H1 (cell line): Measurements from ENCODE around the gene GALNT7. TPM values are rescaled to one million over a fixed set of nuclear protein-coding genes. Genes with fewer than 3 reads are reported as not detected.

Experiments used
- CTCF ChIA-PET: fragments of 300-600 bp; sonication (Branson Sonifier 250); formaldehyde crosslinking; loops from one replicate; lab custom pipeline; 2021; ENCODE audit not compliant: partially characterized antibody; lab: Charles Lee
- POLR2A ChIA-PET: fragments of 300-600 bp; sonication (Branson Sonifier 250); formaldehyde crosslinking; loops from one replicate; lab custom pipeline; 2021; ENCODE audit warnings: inconsistent platforms; ENCODE audit not compliant: partially characterized antibody; lab: Charles Lee
- DNase-seq, 2 experiments: peaks; one replicate each; pipeline versions ENCODE4 v3.0.0 to v3.0.0-alpha.2; 2010 to 2022; ENCODE audit warnings: low spot score in 2 of 2, low read depth in 1 of 2, mixed read lengths in 1 of 2
- FAIRE-seq: peaks from 2 replicates; lab custom pipeline; 2011; peaks lifted over from hg19 to GRCh38; lab: Jason Lieb, UNC
- H2AFZ ChIP-seq: 2 replicates; pipeline ENCODE4 v1.8.1; 2012; ENCODE audit warnings: low read length, inconsistent platforms
- H2AK5ac ChIP-seq: 2 replicates; pipeline ENCODE4 v1.6.1; 2013; ENCODE audit warnings: low read depth, low read length
- H2BK120ac ChIP-seq: replicated peaks from 2 replicates; pipeline ENCODE3; 2013; ENCODE audit warnings: low read depth, low read length, inconsistent platforms
- H2BK12ac ChIP-seq: 2 replicates; pipeline ENCODE4 v1.6.1; 2013; ENCODE audit warnings: low read depth, low read length
- H2BK15ac ChIP-seq: 2 replicates; pipeline ENCODE4 v1.6.1; 2013; ENCODE audit warnings: low read length
- H2BK20ac ChIP-seq: 2 replicates; pipeline ENCODE4 v1.6.1; 2013; ENCODE audit warnings: low read length
- H2BK5ac ChIP-seq: 2 replicates; pipeline ENCODE4 v1.6.1; 2013; ENCODE audit warnings: low read depth, low read length
- H3K14ac ChIP-seq: 2 replicates; pipeline ENCODE4 v1.6.1; 2013; ENCODE audit warnings: inconsistent platforms; ENCODE audit not compliant: insufficient read length
- H3K18ac ChIP-seq: 2 replicates; pipeline ENCODE4 v1.6.1; 2013; ENCODE audit warnings: low read length; ENCODE audit errors: extremely low read depth
- H3K23ac ChIP-seq: 2 replicates; pipeline ENCODE4 v1.6.1; 2013; ENCODE audit warnings: inconsistent platforms; ENCODE audit not compliant: insufficient read length
- H3K23me2 ChIP-seq: 2 replicates; pipeline ENCODE4 v1.6.1; 2013; ENCODE audit warnings: low read depth, low read length
- H3K27ac ChIP-seq: 2 replicates; pipeline ENCODE4 v1.6.1; 2011; ENCODE audit warnings: low read depth, low read length, inconsistent platforms
- H3K27me3 ChIP-seq, 4 experiments: replicated peaks in 1 of 4; 1 replicate in 1 of 4; 2 replicates in 3 of 4; pipeline versions ENCODE4 v1.6.1 to v1.8.1; 2011 to 2013; ENCODE audit warnings: low read length in 3 of 4, mild to moderate bottlenecking in 3 of 4, inconsistent platforms in 2 of 4, mixed read lengths in 2 of 4, moderate library complexity in 1 of 4; ENCODE audit not compliant: control insufficient read depth in 3 of 4, insufficient read depth in 3 of 4; ENCODE audit errors: extremely low read depth in 1 of 4
- H3K36me3 ChIP-seq, 4 experiments: 2 replicates each; pipeline versions ENCODE4 v1.6.1 to v1.8.1; 2011 to 2013; ENCODE audit warnings: mild to moderate bottlenecking in 4 of 4, low read length in 3 of 4, moderate library complexity in 2 of 4, control low read depth in 1 of 4, inconsistent platforms in 1 of 4; ENCODE audit not compliant: insufficient read depth in 4 of 4, control insufficient read depth in 2 of 4
- H3K4ac ChIP-seq: replicated peaks from 2 replicates; pipeline ENCODE3; 2013; ENCODE audit warnings: low read length, low read depth, mixed read lengths, inconsistent platforms; ENCODE audit not compliant: insufficient read length
- H3K4me1 ChIP-seq, 4 experiments: replicated peaks in 1 of 4; 1 replicate in 1 of 4; 2 replicates in 3 of 4; pipeline versions ENCODE4 v1.6.1 to v1.8.1; 2011 to 2013; ENCODE audit warnings: low read length in 3 of 4, inconsistent platforms in 2 of 4, mixed read lengths in 1 of 4; ENCODE audit not compliant: insufficient read depth in 4 of 4, control insufficient read depth in 3 of 4
- H3K4me2 ChIP-seq, 2 experiments: 2 replicates each; pipeline versions ENCODE4 v1.6.1 to v1.8.1; 2011 to 2013; ENCODE audit warnings: low read depth in 2 of 2, low read length in 2 of 2, control low read depth in 1 of 2, inconsistent platforms in 1 of 2, mild to moderate bottlenecking in 1 of 2; ENCODE audit not compliant: insufficient read depth in 1 of 2
- H3K4me3 ChIP-seq, 4 experiments: fragments of 200-600, 300-600 bp in 1 of 4; sonication (generic), shearing (Covaris generic), sonication (Bioruptor Twin) in 1 of 4; 2 replicates each; pipeline versions ENCODE4 v1.5.1 to v1.8.1; 2011 to 2016; ENCODE audit warnings: low read length in 4 of 4, low read depth in 3 of 4, control low read depth in 2 of 4, inconsistent platforms in 2 of 4, mild to moderate bottlenecking in 2 of 4, mixed read lengths in 1 of 4, moderate library complexity in 1 of 4; ENCODE audit not compliant: insufficient read depth in 2 of 4; ENCODE audit errors: extremely low read depth in 1 of 4
- H3K56ac ChIP-seq: replicated peaks from 2 replicates; pipeline ENCODE3; 2013; ENCODE audit warnings: low read depth, mild to moderate bottlenecking, mixed read lengths, low read length, inconsistent platforms; ENCODE audit not compliant: insufficient read length
- H3K79me1 ChIP-seq: 2 replicates; pipeline ENCODE4 v1.6.1; 2013; ENCODE audit warnings: low read depth, low read length, control low read depth
- H3K79me2 ChIP-seq, 2 experiments: 2 replicates each; pipeline versions ENCODE4 v1.6.1 to v1.8.1; 2012 to 2013; ENCODE audit warnings: low read length in 2 of 2, mild to moderate bottlenecking in 2 of 2, inconsistent platforms in 1 of 2; ENCODE audit not compliant: insufficient read depth in 2 of 2, control insufficient read depth in 1 of 2
- H3K9ac ChIP-seq, 4 experiments: replicated peaks in 1 of 4; 1 replicate in 1 of 4; 2 replicates in 3 of 4; pipeline versions ENCODE4 v1.6.1 to v1.8.1; 2011 to 2013; ENCODE audit warnings: low read depth in 3 of 4, low read length in 3 of 4, control low read depth in 2 of 4, mild to moderate bottlenecking in 2 of 4, moderate library complexity in 2 of 4, inconsistent platforms in 1 of 4; ENCODE audit errors: extremely low read depth in 1 of 4
- H3K9me3 ChIP-seq, 2 experiments: 2 replicates each; pipeline versions ENCODE4 v1.6.1 to v1.8.1; 2012 to 2013; ENCODE audit warnings: mild to moderate bottlenecking in 2 of 2, moderate library complexity in 2 of 2, control low read depth in 1 of 2, inconsistent platforms in 1 of 2, low read depth in 1 of 2, low read length in 1 of 2, mixed read lengths in 1 of 2; ENCODE audit not compliant: insufficient read depth in 2 of 2
- H4K20me1 ChIP-seq, 2 experiments: replicated peaks in 1 of 2; 2 replicates each; pipeline versions ENCODE3 to v1.8.1; 2011 to 2013; ENCODE audit warnings: inconsistent platforms in 2 of 2, low read length in 2 of 2, mild to moderate bottlenecking in 1 of 2; ENCODE audit not compliant: insufficient read depth in 2 of 2, control insufficient read depth in 1 of 2
- H4K5ac ChIP-seq: 2 replicates; pipeline ENCODE4 v1.6.1; 2013; ENCODE audit warnings: low read length, low read depth, mixed read lengths, inconsistent platforms; ENCODE audit not compliant: insufficient read length
- H4K8ac ChIP-seq: 2 replicates; pipeline ENCODE4 v1.8.0; 2013; ENCODE audit warnings: mild to moderate bottlenecking, moderate library complexity, low read length, inconsistent platforms; ENCODE audit not compliant: insufficient read depth; ENCODE audit errors: extremely low read depth
- H4K91ac ChIP-seq: replicated peaks from 2 replicates; pipeline ENCODE3; 2013; ENCODE audit warnings: low read length, mixed read lengths, inconsistent platforms; ENCODE audit not compliant: insufficient read length
- ASH2L ChIP-seq: fragments of 200-600, 300-600 bp; sonication (generic); IDR thresholded peaks from one replicate; pipeline ENCODE4 v1.7.1; 2017; ENCODE audit warnings: low read length
- CEBPB ChIP-seq: IDR thresholded peaks from 2 replicates; pipeline ENCODE4 v1.6.1; 2012; ENCODE audit warnings: low read depth, low read length
- EP300 ChIP-seq, 2 experiments: IDR thresholded peaks; 1 replicate in 1 of 2; 2 replicates in 1 of 2; pipeline ENCODE4 v1.6.1; 2011 to 2012; ENCODE audit warnings: low read depth in 2 of 2, low read length in 2 of 2, mild to moderate bottlenecking in 2 of 2, borderline replicate concordance in 1 of 2, inconsistent platforms in 1 of 2, moderate library complexity in 1 of 2
- KDM4A ChIP-seq: IDR thresholded peaks from one replicate; pipeline ENCODE4 v1.7.1; 2012; ENCODE audit warnings: low read depth, mild to moderate bottlenecking, moderate library complexity, low read length, inconsistent platforms; ENCODE audit not compliant: severe bottlenecking
- SP2 ChIP-seq: IDR thresholded peaks from 2 replicates; pipeline ENCODE4 v1.6.1; 2012; ENCODE audit warnings: mild to moderate bottlenecking, low read length, inconsistent platforms
- TAF1 ChIP-seq: IDR thresholded peaks from 2 replicates; pipeline ENCODE4 v1.6.1; 2011; ENCODE audit warnings: mild to moderate bottlenecking, low read depth, low read length
- TCF12 ChIP-seq: IDR thresholded peaks from 2 replicates; pipeline ENCODE4 v1.6.1; 2011; ENCODE audit warnings: low read depth, mild to moderate bottlenecking, low read length
- WGBS, 2 experiments: shearing (Covaris generic) in 1 of 2; methylation state at CpG; one replicate each; pipeline versions ENCODE4 v1.1.6 to v1.1.7; 2013 to 2015; ENCODE audit warnings: low lambda C conversion rate in 2 of 2, mixed read lengths in 2 of 2, inconsistent platforms in 1 of 2, low coverage in 1 of 2, missing lambda C conversion rate in 1 of 2; ENCODE audit not compliant: insufficient replicate concordance in 2 of 2, insufficient coverage in 1 of 2, insufficient read length in 1 of 2; ENCODE audit errors: extremely low coverage in 1 of 2, missing lambda C conversion rate in 1 of 2; 5-methylcytosine and 5-hydroxymethylcytosine counted together
- polyA plus RNA-seq, 7 experiments: library from polyadenylated mRNA; depleted of rRNA in 3 of 7; stranded (reverse) in 5 of 7; unstranded in 2 of 7; fragments of >200 nt in 5 of 7; fragments of 200-250 nt in 2 of 7; gene quantifications; 1 replicate in 5 of 7; 2 replicates in 1 of 7; 4 replicates in 1 of 7; pipeline versions ENCODE4 v1.2.1 to v1.2.3, GENCODE V29; 2011 to 2013; ENCODE audit warnings: missing spikeins in 2 of 7, mixed read lengths in 2 of 7
- total RNA-seq: library from RNA; stranded (reverse); fragmentation: NEBNext Ultra II Directional; extraction: Animal tissue kit (Norgen Biotek cat#: 25700); gene quantifications from 2 replicates; pipeline ENCODE4 v1.2.1, GENCODE V29; 2021
- TF ChIP-seq, protein P1 (sequence below): IDR thresholded peaks from 2 replicates; pipeline ENCODE4 v1.6.1; 2011; ENCODE audit warnings: low read depth, mild to moderate bottlenecking, low read length; ENCODE audit not compliant: insufficient read depth
- TF ChIP-seq, protein P2 (sequence below): IDR thresholded peaks from 2 replicates; pipeline ENCODE4 v1.6.1; 2012; ENCODE audit warnings: low read length, inconsistent platforms

Gene GALNT7
- total and polyA plus RNA-seq, 2 of the 8 experiments (the other 6 are each of a cell fraction or from before 2014, with no cell fraction given): 22.4 to 85.5 TPM

- no peak within 1 kb of the TSS for H3K23ac ChIP-seq
- no peak within 1 kb of the TSS for H2BK5ac ChIP-seq
- H3K4me3 ChIP-seq: peak within 1 kb of the TSS; percentile 68 to 90 (median 88)
- H3K9ac ChIP-seq: peak within 1 kb of the TSS; percentile 67 to 76 (median 71)
- H2AFZ ChIP-seq: peak within 1 kb of the TSS; percentile 99
- WGBS, 2 experiments: 2% methylated on average over 38 of the region's 72 CpGs; no CpG with 5 or more reads in 1 of the 2 experiments
- H3K4me1 ChIP-seq: no peaks in the 10 kb centered on the region; a peak in 1 of 7 replicates
- H3K4ac ChIP-seq: no peak within 1 kb of the TSS
- no peaks in the 10 kb centered on the region for H3K27me3 ChIP-seq
- H4K20me1 ChIP-seq: no peaks in the 10 kb centered on the region
- peak within 1 kb of the TSS; percentile 27 for H3K56ac ChIP-seq
- H4K5ac ChIP-seq: peak within 1 kb of the TSS; percentile 15
- H3K27ac ChIP-seq: 0 out of 2 replicates have a peak within 1 kb of the TSS, but pooled peaks have one; percentile 30
- peak within 1 kb of the TSS; percentile 89; the same call in 1 of the 2 replicates for H3K18ac ChIP-seq
- peaks cover 0 to 11% of the 10 kb centered on the region in 2 experiments; a peak in 2 of 4 replicates for H3K79me2 ChIP-seq
- no peak within 1 kb of the TSS for H2BK20ac ChIP-seq
- no peak within 1 kb of the TSS for H2BK120ac ChIP-seq
- no peak within 1 kb of the TSS for H3K14ac ChIP-seq
- DNase-seq (peak; percentile 90 to 94), FAIRE-seq (peak; percentile 87)
- POLR2A ChIA-PET: interaction anchor here (1.5 to 6.6 kb wide), 4 partner anchors 13 to 39 kb away, joined by 4 to 123 read pairs (median 4); partner anchors contain the start of gene HMGB2
- no peak within 1 kb of the TSS for H2BK15ac ChIP-seq
- no peak within 1 kb of the TSS for H2AK5ac ChIP-seq
- peaks cover 0 to 4% (median 0%) of the 10 kb centered on the region in 4 experiments; a peak in 1 of 8 replicates for H3K36me3 ChIP-seq
- peak within 1 kb of the TSS; percentile 77 for H2BK12ac ChIP-seq
- H4K8ac ChIP-seq: peak within 1 kb of the TSS; percentile 87
- H3K9me3 ChIP-seq: no peaks in the 10 kb centered on the region
- CTCF ChIA-PET: interaction anchor here (0.6 to 3.3 kb wide), 8 partner anchors 10 to 382 kb away, joined by 3 to 12 read pairs (median 6); partner anchors contain the start of gene HMGB2
- peak within 1 kb of the TSS; percentile 20 for H4K91ac ChIP-seq
- H3K4me2 ChIP-seq: peak within 1 kb of the TSS; percentile 97 to 98
- H3K23me2 ChIP-seq: peaks cover 11% of the 10 kb centered on the region
- H3K79me1 ChIP-seq: no peaks in the 10 kb centered on the region
- TF ChIP-seq EP300 (IDR thresholded peaks at IDR 0.05; ENCODE audit: borderline replicate concordance in 1 of 2, low read depth in 2 of 2, low read length in 2 of 2): no peak
- TF ChIP-seq ASH2L: no peak
- no peak for TF ChIP-seq CEBPB
- TF ChIP-seq TCF12: no peak
- peak; percentile 74; the same call in 1 of the 2 replicates for TF ChIP-seq TAF1
- TF ChIP-seq, protein P1, sequence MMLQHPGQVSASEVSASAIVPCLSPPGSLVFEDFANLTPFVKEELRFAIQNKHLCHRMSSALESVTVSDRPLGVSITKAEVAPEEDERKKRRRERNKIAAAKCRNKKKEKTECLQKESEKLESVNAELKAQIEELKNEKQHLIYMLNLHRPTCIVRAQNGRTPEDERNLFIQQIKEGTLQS: peak; percentile 23; the same call in 1 of the 2 replicates
- TF ChIP-seq KDM4A: peak; percentile 77
- no peak for TF ChIP-seq SP2
- TF ChIP-seq, protein P2, sequence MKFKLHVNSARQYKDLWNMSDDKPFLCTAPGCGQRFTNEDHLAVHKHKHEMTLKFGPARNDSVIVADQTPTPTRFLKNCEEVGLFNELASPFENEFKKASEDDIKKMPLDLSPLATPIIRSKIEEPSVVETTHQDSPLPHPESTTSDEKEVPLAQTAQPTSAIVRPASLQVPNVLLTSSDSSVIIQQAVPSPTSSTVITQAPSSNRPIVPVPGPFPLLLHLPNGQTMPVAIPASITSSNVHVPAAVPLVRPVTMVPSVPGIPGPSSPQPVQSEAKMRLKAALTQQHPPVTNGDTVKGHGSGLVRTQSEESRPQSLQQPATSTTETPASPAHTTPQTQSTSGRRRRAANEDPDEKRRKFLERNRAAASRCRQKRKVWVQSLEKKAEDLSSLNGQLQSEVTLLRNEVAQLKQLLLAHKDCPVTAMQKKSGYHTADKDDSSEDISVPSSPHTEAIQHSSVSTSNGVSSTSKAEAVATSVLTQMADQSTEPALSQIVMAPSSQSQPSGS: no peak
Measured at GRCh38 chr4:173370477-173371291, 202.1 kb downstream of the GALNT7 start, which contains the start of gene SAP30. Gene SAP30 (plus strand): TSS chr4:173370954. CDS start chr4:173371183, 229 bp downstream.
